ENCODE results near the gene ZDHHC20. TPM values are rescaled to one million over a fixed set of nuclear protein-coding genes. Genes with fewer than 3 reads are reported as not detected.

Gene ZDHHC20, protein sequence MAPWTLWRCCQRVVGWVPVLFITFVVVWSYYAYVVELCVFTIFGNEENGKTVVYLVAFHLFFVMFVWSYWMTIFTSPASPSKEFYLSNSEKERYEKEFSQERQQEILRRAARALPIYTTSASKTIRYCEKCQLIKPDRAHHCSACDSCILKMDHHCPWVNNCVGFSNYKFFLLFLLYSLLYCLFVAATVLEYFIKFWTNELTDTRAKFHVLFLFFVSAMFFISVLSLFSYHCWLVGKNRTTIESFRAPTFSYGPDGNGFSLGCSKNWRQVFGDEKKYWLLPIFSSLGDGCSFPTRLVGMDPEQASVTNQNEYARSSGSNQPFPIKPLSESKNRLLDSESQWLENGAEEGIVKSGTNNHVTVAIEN
- total RNA-seq, result 49.2 and 58.4 TPM in 2 replicates

DNA sequence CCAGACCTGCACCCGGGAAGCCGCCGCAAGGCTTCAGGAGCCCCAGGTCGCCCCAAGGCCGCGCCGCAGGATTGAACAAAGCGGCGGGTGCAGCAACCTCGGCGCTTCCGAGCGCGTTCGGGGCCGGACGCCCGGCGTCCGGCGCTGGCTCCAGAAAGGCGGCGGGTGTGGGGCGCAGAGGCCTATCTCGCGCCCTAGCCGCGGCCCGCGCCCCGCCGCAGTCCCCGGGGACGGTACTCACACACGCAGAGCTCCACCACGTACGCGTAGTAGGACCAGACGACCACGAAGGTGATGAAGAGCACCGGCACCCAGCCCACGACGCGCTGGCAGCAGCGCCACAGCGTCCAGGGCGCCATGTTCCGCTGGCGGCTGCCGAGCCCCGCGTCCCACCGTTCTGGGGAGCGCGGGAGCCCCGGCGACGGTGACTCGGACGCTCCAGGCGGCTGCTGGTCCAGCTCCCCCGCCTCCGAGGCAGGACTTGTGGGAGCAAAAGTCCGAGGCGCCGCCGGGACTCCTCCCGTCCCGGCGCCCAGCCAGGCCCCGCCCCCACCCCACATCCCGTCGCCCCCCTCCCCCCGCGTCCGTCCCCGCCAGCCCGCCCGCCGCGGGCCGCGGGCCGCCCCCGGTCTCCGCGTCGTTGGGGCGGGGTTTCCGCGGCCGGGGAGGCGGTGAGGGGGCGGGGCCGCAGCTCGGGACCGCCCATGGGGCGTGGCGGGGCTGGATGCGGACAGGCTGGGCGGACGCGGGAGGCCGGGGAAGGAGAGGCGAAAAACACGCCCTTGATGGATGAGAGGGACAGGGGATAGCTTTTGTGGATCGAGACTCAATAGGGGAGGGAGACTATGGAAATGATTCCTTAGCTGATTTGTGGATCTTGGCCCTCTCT is at the start of gene ZDHHC20:
ZDHHC20 (minus strand) TSS at position 491 of the 889 bp plus-strand sequence; CDS start at position 359, 132 bp downstream.
- H3K4me3 ChIP-seq (ENCODE audit: low read depth, low read length), result peak within 1 kb of the TSS; percentile 97
- DNase-seq (ENCODE audit: low read depth), result no peak
- TF ChIP-seq, protein P1, sequence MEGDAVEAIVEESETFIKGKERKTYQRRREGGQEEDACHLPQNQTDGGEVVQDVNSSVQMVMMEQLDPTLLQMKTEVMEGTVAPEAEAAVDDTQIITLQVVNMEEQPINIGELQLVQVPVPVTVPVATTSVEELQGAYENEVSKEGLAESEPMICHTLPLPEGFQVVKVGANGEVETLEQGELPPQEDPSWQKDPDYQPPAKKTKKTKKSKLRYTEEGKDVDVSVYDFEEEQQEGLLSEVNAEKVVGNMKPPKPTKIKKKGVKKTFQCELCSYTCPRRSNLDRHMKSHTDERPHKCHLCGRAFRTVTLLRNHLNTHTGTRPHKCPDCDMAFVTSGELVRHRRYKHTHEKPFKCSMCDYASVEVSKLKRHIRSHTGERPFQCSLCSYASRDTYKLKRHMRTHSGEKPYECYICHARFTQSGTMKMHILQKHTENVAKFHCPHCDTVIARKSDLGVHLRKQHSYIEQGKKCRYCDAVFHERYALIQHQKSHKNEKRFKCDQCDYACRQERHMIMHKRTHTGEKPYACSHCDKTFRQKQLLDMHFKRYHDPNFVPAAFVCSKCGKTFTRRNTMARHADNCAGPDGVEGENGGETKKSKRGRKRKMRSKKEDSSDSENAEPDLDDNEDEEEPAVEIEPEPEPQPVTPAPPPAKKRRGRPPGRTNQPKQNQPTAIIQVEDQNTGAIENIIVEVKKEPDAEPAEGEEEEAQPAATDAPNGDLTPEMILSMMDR (conservative IDR thresholded peaks at IDR 0.05; ENCODE audit: low read depth, low read length), result no peak

DNA sequence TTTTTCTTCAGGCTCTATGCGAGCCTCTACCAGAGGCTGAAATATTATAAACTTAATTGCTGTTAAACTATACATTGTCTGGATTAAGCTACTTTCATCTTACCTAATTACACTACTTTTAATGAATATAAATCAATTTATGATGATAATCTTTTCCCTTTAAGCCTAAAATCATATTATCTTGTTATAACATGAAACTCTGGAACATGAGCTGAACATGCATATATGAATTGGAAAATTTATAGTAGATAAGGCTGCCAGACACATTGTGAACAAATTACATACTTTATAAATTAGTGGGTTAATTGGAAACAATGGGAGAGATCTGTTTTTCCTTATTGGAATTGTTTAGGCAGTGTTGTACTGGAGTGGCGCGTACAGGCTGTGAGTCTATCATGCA is 45.3 kb upstream of the ZDHHC20 start:
- no peak for DNase-seq (ENCODE audit: low read depth)

DNA sequence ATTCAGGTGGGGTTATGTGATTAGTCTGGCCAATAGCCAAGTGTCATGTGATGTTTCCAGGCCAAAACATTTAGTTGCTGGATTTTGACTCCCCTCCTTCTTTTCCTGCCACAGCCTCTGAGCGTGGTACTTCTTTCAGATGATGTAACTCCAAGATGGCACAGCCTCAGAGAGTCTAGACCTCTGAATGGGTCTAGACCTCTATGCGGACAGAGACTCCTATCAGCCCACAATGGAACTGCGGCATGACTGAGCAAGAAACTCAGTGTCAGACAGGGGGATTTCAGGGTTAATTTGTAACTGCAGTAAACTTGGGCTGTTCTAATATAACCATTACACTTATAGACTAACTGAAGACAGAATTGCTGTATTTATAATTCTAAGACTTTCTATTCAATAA is 42.6 kb upstream of the ZDHHC20 start:
- no peak overlapping the region for H3K4me3 ChIP-seq (ENCODE audit: low read depth, low read length)
- DNase-seq (ENCODE audit: low read depth), result peak; percentile 19
- TF ChIP-seq, protein P1 (conservative IDR thresholded peaks at IDR 0.05; ENCODE audit: low read depth, low read length), result peak; percentile 39

More for the DNA sequence above, 45.3 kb upstream of the ZDHHC20 start:
- no peak overlapping the region for H3K4me3 ChIP-seq (ENCODE audit: low read depth, low read length)
- TF ChIP-seq, protein P1 (conservative IDR thresholded peaks at IDR 0.05; ENCODE audit: low read depth, low read length), result no peak

DNA sequence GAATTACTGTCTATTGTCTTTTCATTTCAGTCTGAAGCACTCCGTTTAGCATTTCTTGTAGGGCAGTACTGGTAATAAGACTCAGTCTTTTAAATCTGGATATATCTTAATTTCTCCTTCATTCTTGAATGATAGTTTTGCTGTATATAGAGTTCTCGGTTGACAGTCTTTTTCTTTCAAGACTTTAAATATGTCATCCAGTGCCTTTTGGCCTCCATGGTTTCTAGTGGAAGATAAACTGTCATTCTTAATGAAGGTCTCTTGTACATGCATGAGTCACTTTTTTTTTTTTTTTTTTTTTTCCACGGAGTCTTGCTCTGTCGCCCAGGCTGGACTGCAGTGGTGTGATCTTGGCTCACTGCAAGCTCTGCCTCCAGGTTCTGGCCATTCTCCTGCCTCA is 27.2 kb upstream of the ZDHHC20 start:
- DNase-seq (ENCODE audit: low read depth), result no peak
- no peak overlapping the region for H3K4me3 ChIP-seq (ENCODE audit: low read depth, low read length)
- TF ChIP-seq, protein P1 (conservative IDR thresholded peaks at IDR 0.05; ENCODE audit: low read depth, low read length), result no peak

DNA sequence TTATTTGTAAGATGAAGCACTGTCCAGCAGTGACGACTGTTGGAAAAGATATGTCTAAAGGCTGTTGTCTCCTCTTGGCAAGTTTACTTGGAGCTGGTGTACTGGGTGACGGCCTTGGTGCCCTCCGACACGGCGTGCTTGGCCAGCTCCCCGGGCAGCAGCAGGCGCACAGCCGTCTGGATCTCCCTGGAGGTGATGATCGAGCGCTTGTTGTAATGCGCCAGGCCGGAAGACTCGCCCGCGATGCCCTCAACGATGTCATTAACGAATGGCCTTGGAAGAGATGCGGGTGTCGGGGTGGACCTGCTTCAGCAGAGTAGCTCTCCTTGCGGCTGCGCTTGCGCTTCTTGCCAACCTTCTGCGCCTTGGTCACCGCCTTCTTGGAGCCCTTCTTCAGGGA is 24.6 kb upstream of the ZDHHC20 start:
- TF ChIP-seq, protein P1 (conservative IDR thresholded peaks at IDR 0.05; ENCODE audit: low read depth, low read length), result no peak
- DNase-seq (ENCODE audit: low read depth), result no peak
- H3K4me3 ChIP-seq (ENCODE audit: low read depth, low read length), result no peak overlapping the region

DNA sequence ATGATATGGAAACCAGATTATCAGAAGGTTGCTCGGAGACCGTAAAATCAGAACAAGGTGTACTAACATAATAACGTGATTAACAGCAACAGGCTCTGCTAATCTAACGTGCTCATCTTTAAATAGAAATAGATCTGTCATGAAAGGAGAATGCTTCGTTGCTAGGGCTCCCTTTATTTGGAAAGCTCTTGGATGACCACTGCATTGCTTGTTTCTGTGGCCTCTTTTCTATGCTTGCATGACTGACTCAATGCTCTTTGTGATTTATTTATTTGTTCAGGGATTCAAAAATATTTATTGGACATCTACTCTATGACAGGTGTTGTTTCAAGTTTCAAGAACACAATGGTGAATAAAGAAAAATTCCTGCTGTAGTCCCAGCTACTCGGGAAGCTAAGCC is 22.3 kb upstream of the ZDHHC20 start:
- no peak for DNase-seq (ENCODE audit: low read depth)
- no peak overlapping the region for H3K4me3 ChIP-seq (ENCODE audit: low read depth, low read length)
- TF ChIP-seq, protein P1 (conservative IDR thresholded peaks at IDR 0.05; ENCODE audit: low read depth, low read length), result no peak
